AG10803 (cell line): ENCODE measurements around the gene BCS1L.

Experiments
- DNase-seq: peaks from one replicate; pipeline ENCODE4 v3.0.0; 2010; ENCODE audit warnings: low read depth
- H3K4me3 ChIP-seq: 2 replicates; pipeline ENCODE4 v1.5.1; 2011; ENCODE audit warnings: mild to moderate bottlenecking, low read length, control low read depth
- TF ChIP-seq, protein P1 (sequence below): conservative IDR thresholded peaks from 2 replicates; pipeline ENCODE4 v1.5.1; 2011; ENCODE audit warnings: mild to moderate bottlenecking, low read length, control low read depth, inconsistent platforms

The BCS1L gene

DNA sequence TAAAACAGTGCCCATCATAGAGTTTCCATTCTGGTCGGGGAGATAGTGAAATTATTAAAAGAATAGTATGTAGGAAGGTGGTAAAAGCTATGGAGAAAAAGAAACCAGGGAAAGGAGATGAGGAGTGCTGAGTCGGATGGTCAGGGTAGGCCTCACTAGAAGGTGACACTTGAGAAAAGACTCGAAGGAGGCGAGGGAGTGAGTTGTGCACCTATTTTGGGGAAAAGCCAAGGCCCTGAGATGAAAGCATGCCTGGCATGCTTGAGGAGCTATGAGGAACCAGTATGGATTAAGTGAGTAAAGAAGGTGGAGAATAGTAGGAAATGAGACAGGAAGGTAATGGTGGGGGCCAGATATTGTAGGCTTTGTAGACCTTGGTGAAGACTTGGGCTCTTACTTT is 43.9 kb downstream of the BCS1L start:
- H3K4me3 ChIP-seq, result no peak overlapping the region
- TF ChIP-seq, protein P1, sequence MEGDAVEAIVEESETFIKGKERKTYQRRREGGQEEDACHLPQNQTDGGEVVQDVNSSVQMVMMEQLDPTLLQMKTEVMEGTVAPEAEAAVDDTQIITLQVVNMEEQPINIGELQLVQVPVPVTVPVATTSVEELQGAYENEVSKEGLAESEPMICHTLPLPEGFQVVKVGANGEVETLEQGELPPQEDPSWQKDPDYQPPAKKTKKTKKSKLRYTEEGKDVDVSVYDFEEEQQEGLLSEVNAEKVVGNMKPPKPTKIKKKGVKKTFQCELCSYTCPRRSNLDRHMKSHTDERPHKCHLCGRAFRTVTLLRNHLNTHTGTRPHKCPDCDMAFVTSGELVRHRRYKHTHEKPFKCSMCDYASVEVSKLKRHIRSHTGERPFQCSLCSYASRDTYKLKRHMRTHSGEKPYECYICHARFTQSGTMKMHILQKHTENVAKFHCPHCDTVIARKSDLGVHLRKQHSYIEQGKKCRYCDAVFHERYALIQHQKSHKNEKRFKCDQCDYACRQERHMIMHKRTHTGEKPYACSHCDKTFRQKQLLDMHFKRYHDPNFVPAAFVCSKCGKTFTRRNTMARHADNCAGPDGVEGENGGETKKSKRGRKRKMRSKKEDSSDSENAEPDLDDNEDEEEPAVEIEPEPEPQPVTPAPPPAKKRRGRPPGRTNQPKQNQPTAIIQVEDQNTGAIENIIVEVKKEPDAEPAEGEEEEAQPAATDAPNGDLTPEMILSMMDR, result no peak
- no peak for DNase-seq

DNA sequence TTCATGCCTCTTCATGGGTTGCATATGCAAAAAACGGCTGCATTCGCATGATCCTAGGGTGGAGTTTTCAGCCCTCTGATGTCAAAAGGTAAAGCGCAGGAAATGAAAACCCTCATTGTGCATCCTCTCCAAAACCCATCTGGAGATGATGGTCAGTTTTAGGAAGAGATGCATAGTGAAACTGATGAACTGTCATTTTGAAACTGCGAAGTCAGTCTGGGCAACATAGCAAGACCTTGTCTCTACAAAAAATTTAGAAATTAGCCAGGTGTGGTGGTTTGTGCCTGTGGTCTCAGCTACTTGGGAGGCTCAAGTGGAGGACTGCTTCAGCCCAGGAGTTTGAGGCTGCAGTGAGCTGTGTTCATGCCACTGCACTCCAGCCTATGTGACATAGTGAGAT is 48.6 kb downstream of the BCS1L start:
- DNase-seq, result no peak
- TF ChIP-seq, protein P1, result no peak
- H3K4me3 ChIP-seq, result no peak overlapping the region

DNA sequence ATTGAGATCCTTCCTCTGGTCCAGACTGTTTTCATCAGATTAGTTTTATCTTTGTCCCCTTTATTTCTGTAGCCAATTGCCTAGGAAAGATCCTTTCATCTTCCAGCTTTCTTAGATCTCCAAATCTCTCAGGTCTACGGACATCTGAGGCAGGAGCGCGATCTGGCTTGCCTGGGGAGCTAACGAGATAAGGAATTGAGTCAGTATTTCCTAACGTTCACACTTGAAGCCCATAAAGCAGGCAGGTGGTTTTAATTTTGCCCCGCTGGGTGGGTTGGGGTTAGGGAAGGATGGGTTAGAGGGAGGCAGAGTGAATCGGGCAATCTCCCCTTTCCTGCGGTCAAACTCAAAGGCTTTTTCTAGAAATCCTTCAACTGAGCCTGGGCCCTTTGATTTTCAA is 50.4 kb downstream of the BCS1L start:
- no peak for DNase-seq
- no peak overlapping the region; the same call in 1 of the 2 replicates for H3K4me3 ChIP-seq
- TF ChIP-seq, protein P1, result no peak

DNA sequence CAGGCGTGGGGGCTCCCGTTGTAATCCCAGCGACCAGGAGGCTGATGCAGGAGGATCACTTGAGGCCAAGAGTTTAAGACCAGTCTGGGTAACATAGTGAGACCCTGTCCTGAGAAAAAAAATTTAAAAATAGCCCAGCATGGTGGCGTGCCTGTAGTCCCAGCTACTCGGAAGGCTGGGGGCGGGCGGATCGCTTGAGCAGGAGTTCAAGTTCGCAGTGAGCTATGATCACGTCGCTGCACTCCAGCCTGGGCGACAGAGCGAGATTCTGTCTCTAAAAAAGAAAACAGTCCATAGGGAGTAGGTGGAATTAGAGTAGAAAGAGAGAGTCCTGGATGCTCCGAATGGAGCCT is 50.8 kb downstream of the BCS1L start:
- TF ChIP-seq, protein P1, result no peak
- DNase-seq, result no peak
- H3K4me3 ChIP-seq, result peak overlapping the region; percentile 55

DNA sequence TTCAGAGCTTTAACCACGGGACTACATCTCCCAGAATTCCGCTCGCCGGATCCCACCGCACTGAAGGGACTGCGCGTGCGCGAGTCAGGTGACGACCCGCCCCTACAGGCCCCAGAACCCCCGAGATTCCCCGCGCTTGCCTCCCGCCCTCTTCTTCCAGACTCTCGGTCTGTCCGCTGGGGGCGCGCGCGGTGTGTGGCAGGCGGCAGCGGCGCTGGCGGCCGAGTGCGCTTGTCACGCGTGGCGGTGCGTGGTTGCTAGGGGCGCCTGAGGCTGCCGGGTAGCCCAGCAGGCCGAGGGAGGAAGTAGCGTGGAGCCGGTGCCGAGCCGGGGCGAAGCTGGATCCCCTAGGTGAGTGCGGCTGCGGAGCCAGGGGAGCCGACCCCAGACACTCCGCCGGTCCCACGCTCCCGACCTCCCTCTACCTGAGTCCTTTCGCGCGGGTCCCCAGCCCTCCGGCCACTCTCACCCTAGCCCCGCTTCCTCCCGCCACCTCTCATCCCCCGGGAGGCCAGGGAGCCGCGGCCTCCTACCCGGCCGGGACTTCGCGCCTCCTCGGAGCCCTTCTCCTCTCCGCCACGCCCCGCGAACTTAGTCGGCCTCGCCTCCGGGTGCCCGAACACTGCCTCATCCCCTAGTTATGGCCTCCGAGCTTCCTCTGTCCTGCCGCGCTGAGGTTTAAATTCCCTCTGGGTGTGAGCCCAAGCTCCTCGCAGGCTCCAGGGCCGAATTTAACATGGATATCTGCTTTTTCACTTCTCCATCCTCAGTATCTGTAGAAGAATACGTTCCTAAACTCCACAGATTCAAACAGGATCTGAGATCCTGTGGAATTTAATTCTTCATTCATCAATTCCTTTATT is 51.4 kb downstream of the BCS1L start, which contains the start of gene TTLL4:
TSS of gene TTLL4 (plus strand) at position 149 of the 863 bp plus-strand sequence. CDS start 26,842 bp downstream, outside the sequence.
- peak; percentile 95 for DNase-seq
- peak within 1 kb of the TSS; percentile 90 for H3K4me3 ChIP-seq
- TF ChIP-seq, protein P1, result peak; percentile 57

DNA sequence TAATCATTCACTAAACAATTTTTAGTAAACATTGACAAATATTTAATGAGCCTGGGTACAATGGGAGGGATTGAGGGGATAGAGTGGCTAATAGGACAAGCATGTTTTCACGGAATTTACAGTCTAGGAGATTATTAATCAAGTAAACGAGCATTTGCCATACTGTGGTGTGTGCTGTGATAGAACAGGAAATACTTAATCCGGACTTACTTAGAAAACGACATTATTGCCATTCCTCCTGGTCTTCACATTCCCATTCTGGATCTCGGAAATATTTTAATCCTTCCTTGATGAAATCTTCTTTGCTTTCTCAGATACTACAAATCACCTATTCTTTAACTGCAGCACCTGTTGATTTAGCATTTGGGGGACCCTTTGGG is 52.1 kb downstream of the BCS1L start:
- peak; percentile 59 for DNase-seq
- H3K4me3 ChIP-seq, result peak overlapping the region; percentile 90
- TF ChIP-seq, protein P1, result no peak
